HG03066 (cell line): ENCODE data around the gene GPR132.

ENCODE experiments used
- ATAC-seq: cut with Tn5 transposase; IDR thresholded peaks from one replicate; pipeline ENCODE4 v1.9.1; 2021; ENCODE audit warnings: low read depth; ENCODE audit not compliant: unreplicated experiment

Gene GPR132

GRCh38 chr14:105063056-105063455 is 2.2 kb downstream of the GPR132 start:
- ATAC-seq = no peak

- ATAC-seq = no peak
These were observed 3.2 kb downstream of the GPR132 start for GRCh38 chr14:105062048-105062433.

- ATAC-seq = no peak
These were observed 3.7 kb downstream of the GPR132 start for GRCh38 chr14:105061428-105062047.

- ATAC-seq = no peak
These were observed 4.3 kb downstream of the GPR132 start for GRCh38 chr14:105060751-105061427.

GRCh38 chr14:105059925-105060565 is 5.2 kb downstream of the GPR132 start:
- ATAC-seq = no peak

GRCh38 chr14:105059035-105059924 is 6.0 kb downstream of the GPR132 start:
- ATAC-seq = no peak

GRCh38 chr14:105058521-105059034 is 6.7 kb downstream of the GPR132 start:
- ATAC-seq = no peak

GRCh38 chr14:105056303-105056831 is 8.9 kb downstream of the GPR132 start:
- ATAC-seq = no peak

GRCh38 chr14:105055736-105056302 is 9.4 kb downstream of the GPR132 start:
- no peak for ATAC-seq

- no peak for ATAC-seq
These were observed 9.9 kb downstream of the GPR132 start for GRCh38 chr14:105055334-105055733.

GRCh38 chr14:105053996-105054395 is 11.2 kb downstream of the GPR132 start:
- ATAC-seq = no peak

- no peak for ATAC-seq
These were observed 11.8 kb downstream of the GPR132 start for GRCh38 chr14:105053421-105053820.

- no peak for ATAC-seq
These were observed 13.1 kb downstream of the GPR132 start for GRCh38 chr14:105052110-105052458.

GRCh38 chr14:105051182-105052109 is 13.8 kb downstream of the GPR132 start:
- ATAC-seq = no peak

GRCh38 chr14:105050551-105050897 is 14.7 kb downstream of the GPR132 start:
- ATAC-seq = no peak

GRCh38 chr14:105049753-105050550 is 15.3 kb downstream of the GPR132 start:
- no peak for ATAC-seq

GRCh38 chr14:105047283-105048016 is 17.8 kb downstream of the GPR132 start:
- ATAC-seq = no peak

- no peak for ATAC-seq
These were observed 18.3 kb downstream of the GPR132 start for GRCh38 chr14:105046891-105047282.
